Gastroesophageal sphincter (tissue), 3 donors: ENCODE measurements around the gene RAPGEF3.

Experiments
- CTCF ChIP-seq, 4 experiments: fragments of 200-600 bp in 2 of 4; fragments of 450-650 bp in 2 of 4; sonication (generic) in 1 of 4; IDR thresholded peaks; one replicate each; pipeline ENCODE4 v1.5.1; 2017 to 2019; ENCODE audit warnings: antibody characterized with exemption in 4 of 4, mild to moderate bottlenecking in 2 of 4, moderate library complexity in 2 of 4
- POLR2AphosphoS5 ChIP-seq: sonication (generic); formaldehyde crosslinking; IDR thresholded peaks from one replicate; pipeline ENCODE4 v1.6.1; 2017; ENCODE audit warnings: antibody characterized with exemption

GRCh38 chr12:47735649-47736048, 23.0 kb downstream of the RAPGEF3 start:
- no peak for TF ChIP-seq POLR2AphosphoS5
- no peak for TF ChIP-seq CTCF (IDR thresholded peaks at IDR 0.05)
